B cell (primary cell): ENCODE results near the gene PODNL1. TPM values are rescaled to one million over a fixed set of nuclear protein-coding genes. Genes with fewer than 3 reads are reported as not detected.

ENCODE experiments used
- ATAC-seq: fragments of 200-7000 bp; cut with Tn5 transposase; one replicate; pipeline ENCODE4 v1.10.0; 2021; ENCODE audit warnings: low read depth, mild to moderate bottlenecking, moderate number of reproducible peaks, moderate library complexity
- CTCF ChIA-PET: fragments of 350-600 bp; sonication (Branson Sonifier 250); formaldehyde crosslinking; loops from one replicate; lab custom pipeline; 2021; ENCODE audit warnings: antibody characterized with exemption, inconsistent platforms; lab: Charles Lee
- POLR2A ChIA-PET: fragments of 350-600 bp; sonication (Branson Sonifier 250); formaldehyde crosslinking; loops from one replicate; lab custom pipeline; 2021; ENCODE audit warnings: antibody characterized with exemption; lab: Charles Lee
- DNase-seq: peaks from one replicate; pipeline ENCODE4 v3.0.0; 2013
- H2AFZ ChIP-seq: 2 replicates; pipeline ENCODE4 v1.6.1; 2012; ENCODE audit warnings: mild to moderate bottlenecking, low read depth, low read length; ENCODE audit not compliant: insufficient read depth, poor library complexity, severe bottlenecking
- H3K27ac ChIP-seq, 2 donors: 1 replicate in 1 of 2; 2 replicates in 1 of 2; pipeline ENCODE4 v1.5.1; 2012 to 2013; ENCODE audit warnings: low read length in 2 of 2, mild to moderate bottlenecking in 2 of 2, moderate library complexity in 1 of 2
- H3K27me3 ChIP-seq, 4 experiments: fragments of 200-600 bp in 1 of 4; sonication (generic) in 1 of 4; replicated peaks in 1 of 4; 1 replicate in 2 of 4; 2 replicates in 2 of 4; pipeline versions ENCODE4 v1.6.1 to v1.7.0; 2013 to 2016; ENCODE audit warnings: low read length in 3 of 4, mild to moderate bottlenecking in 2 of 4, mixed read lengths in 1 of 4, moderate library complexity in 1 of 4; ENCODE audit not compliant: insufficient read depth in 4 of 4, control insufficient read depth in 3 of 4; ENCODE audit errors: control extremely low read depth in 1 of 4
- H3K36me3 ChIP-seq, 2 experiments: replicated peaks in 1 of 2; 1 replicate in 1 of 2; 2 replicates in 1 of 2; pipeline versions ENCODE4 v1.6.1 to v1.7.1; 2013; ENCODE audit warnings: low read length in 1 of 2; ENCODE audit not compliant: insufficient read depth in 2 of 2, control insufficient read depth in 1 of 2; ENCODE audit errors: control extremely low read depth in 1 of 2, extremely low read depth in 1 of 2
- H3K4me1 ChIP-seq, 2 donors: fragments of 200-600 bp in 1 of 2; sonication (generic) in 1 of 2; 1 replicate in 1 of 2; 2 replicates in 1 of 2; pipeline versions ENCODE4 v1.5.1 to v1.6.1; 2013 to 2017; ENCODE audit warnings: low read length in 2 of 2; ENCODE audit not compliant: control insufficient read depth in 2 of 2, insufficient read depth in 2 of 2
- H3K4me2 ChIP-seq: replicated peaks from 2 replicates; pipeline ENCODE3; 2012; ENCODE audit warnings: mild to moderate bottlenecking, low read depth, low read length; ENCODE audit not compliant: poor library complexity, severe bottlenecking
- H3K4me3 ChIP-seq, 5 experiments: fragments of 200-600 bp in 1 of 5; sonication (generic) in 1 of 5; 1 replicate in 3 of 5; 2 replicates in 2 of 5; pipeline versions ENCODE4 v1.5.1 to v1.7.0; 2011 to 2016; ENCODE audit warnings: low read length in 4 of 5, mild to moderate bottlenecking in 4 of 5, low read depth in 2 of 5, control low read depth in 1 of 5, moderate library complexity in 1 of 5; ENCODE audit not compliant: insufficient read depth in 1 of 5; ENCODE audit errors: control extremely low read depth in 1 of 5, extremely low read depth in 1 of 5
- H3K79me2 ChIP-seq: fragments of 200-600 bp; sonication (generic); one replicate; pipeline ENCODE4 v1.6.0; 2016; ENCODE audit warnings: low read length; ENCODE audit not compliant: control insufficient read depth, insufficient read depth
- H3K9ac ChIP-seq: fragments of 200-600 bp; sonication (generic); 2 replicates; pipeline ENCODE4 v1.6.1; 2017; ENCODE audit warnings: mild to moderate bottlenecking, low read length, moderate library complexity
- H3K9me3 ChIP-seq, 3 donors: one replicate each; pipeline versions ENCODE4 v1.6.1 to v1.7.1; 2013; ENCODE audit warnings: low read length in 2 of 3; ENCODE audit not compliant: control insufficient read depth in 2 of 3, insufficient read depth in 1 of 3; ENCODE audit errors: control extremely low read depth in 1 of 3
- H4K20me1 ChIP-seq: 2 replicates; pipeline ENCODE4 v1.6.0; 2012; ENCODE audit warnings: mild to moderate bottlenecking, low read length; ENCODE audit not compliant: insufficient read depth, control insufficient read depth, poor library complexity, severe bottlenecking
- H3K27ac Mint-ChIP-seq: one replicate; pipeline ENCODE4 v1.8.0; 2021; ENCODE audit warnings: mixed read lengths
- H3K27me3 Mint-ChIP-seq: one replicate; pipeline ENCODE4 v1.8.0; 2021; ENCODE audit warnings: mixed read lengths
- H3K4me1 Mint-ChIP-seq: one replicate; pipeline ENCODE4 v1.8.0; 2021; ENCODE audit warnings: mixed read lengths
- H3K4me3 Mint-ChIP-seq: one replicate; pipeline ENCODE4 v1.8.0; 2021; ENCODE audit warnings: mixed read lengths
- H3K9me3 Mint-ChIP-seq: one replicate; pipeline ENCODE4 v1.8.0; 2022; ENCODE audit warnings: mixed read lengths; ENCODE audit not compliant: insufficient read depth
- CTCF ChIP-seq: fragments of 200-600 bp; IDR thresholded peaks from one replicate; pipeline ENCODE4 v1.8.0; 2022; ENCODE audit warnings: antibody characterized with exemption, mild to moderate bottlenecking
- EZH2 ChIP-seq: IDR thresholded peaks from 2 replicates; pipeline ENCODE4 v1.6.1; 2012; ENCODE audit warnings: borderline replicate concordance, low read depth, mild to moderate bottlenecking, moderate library complexity, low read length; ENCODE audit not compliant: insufficient read depth, poor library complexity, severe bottlenecking
- WGBS: methylation state at CpG from one replicate; pipeline ENCODE4 v1.1.5; 2013; ENCODE audit warnings: missing lambda C conversion rate; ENCODE audit not compliant: insufficient coverage; 5-methylcytosine and 5-hydroxymethylcytosine counted together
- intact Hi-C: fragments of 100-400 bp; cut with micrococcal nuclease; formaldehyde crosslinking; loops from one replicate; pipeline ENCODE4 v1.10.0; 2022
- polyA plus RNA-seq: library from polyadenylated mRNA; depleted of rRNA; stranded (reverse); fragments of >200 nt; gene quantifications from 2 replicates; pipeline ENCODE4 v1.2.3, GENCODE V29; 2012
- total RNA-seq, 2 donors: library from RNA; stranded (reverse); fragments of 120-200 nt in 1 of 2; gene quantifications; 1 replicate in 1 of 2; 2 replicates in 1 of 2; pipeline versions ENCODE4 v1.2.3 to v1.2.4, GENCODE V29; 2013 to 2022

PODNL1 gene
- total and polyA plus RNA-seq, 2 donors (not counting 1 experiment from before 2014, with no cell fraction given), result not detected

- peak overlapping the region; percentile 51 for H3K9ac ChIP-seq
- Mint-ChIP-seq H3K27ac (peak overlapping the region; percentile 67), H3K4me3 (peak overlapping the region; percentile 56), H3K4me1 (peaks cover 45% of the 10 kb centered on the region), H3K9me3 (no peaks in the 10 kb centered on the region), H3K27me3 (no peaks in the 10 kb centered on the region)
- H4K20me1 ChIP-seq, result no peaks in the 10 kb centered on the region
- WGBS, result 18% methylated on average over 69 of the region's 74 CpGs
- ATAC-seq, result peak; percentile 48
- peaks cover 3% of the 10 kb centered on the region for H3K79me2 ChIP-seq
- H3K4me3 ChIP-seq, result peak overlapping the region in 4 of 5 experiments; percentile 31 to 65 (median 48)
- CTCF ChIA-PET, result interaction anchor here (0.7 to 1.6 kb wide), 7 partner anchors 8 to 93 kb away, joined by 3 to 6 read pairs (median 3); partner anchors contain the start of genes DCAF15 and IL27RA
- peaks cover 33 to 57% of the 10 kb centered on the region in 2 donors for H3K4me1 ChIP-seq
- H3K4me2 ChIP-seq, result peak overlapping the region; percentile 94
- peak; percentile 52 for DNase-seq
- H3K36me3 ChIP-seq, result peaks cover 0 to 9% of the 10 kb centered on the region in 2 experiments
- no peaks in the 10 kb centered on the region for H3K9me3 ChIP-seq
- TF ChIP-seq EZH2, result no peak
- TF ChIP-seq CTCF, result no peak
- peak overlapping the region; percentile 73 for H2AFZ ChIP-seq
- peaks cover 0 to 7% (median 0%) of the 10 kb centered on the region in 4 experiments for H3K27me3 ChIP-seq
- peak overlapping the region in 1 of 2 donors; percentile 43 for H3K27ac ChIP-seq
- POLR2A ChIA-PET, result interaction anchor here (1.2 to 1.3 kb wide), 2 partner anchors 28 to 53 kb away, joined by 3 read pairs; partner anchors contain the start of genes IL27RA and RFX1
- intact Hi-C loops, result no loop called here
These were observed 40.4 kb upstream of the PODNL1 start for GRCh38 chr19:13978351-13979243.
